GM12875 (cell line): ENCODE results near the gene TSPAN4.

Source experiments
- H3K4me3 ChIP-seq: one replicate; pipeline ENCODE4 v1.5.1; 2011; ENCODE audit warnings: low read depth, low read length, control low read depth
- CTCF ChIP-seq: IDR thresholded peaks from 2 replicates; pipeline ENCODE4 v1.5.1; 2011; ENCODE audit warnings: low read depth, mild to moderate bottlenecking, control low read depth, inconsistent platforms, low read length, moderate library complexity, borderline replicate concordance; ENCODE audit not compliant: insufficient read depth

Gene TSPAN4

GRCh38 chr11:809287-810039 lies 33.2 kb upstream of the TSPAN4 start, which contains the start of gene RPLP2:
Gene RPLP2 (plus strand): TSS chr11:809967. CDS start chr11:810235, 268 bp downstream.
- no peak for TF ChIP-seq CTCF
- H3K4me3 ChIP-seq, result peak within 1 kb of the TSS; percentile 92

GRCh38 chr11:810040-810567 lies 32.5 kb upstream of the TSPAN4 start:
- peak overlapping the region; percentile 92 for H3K4me3 ChIP-seq
- no peak for TF ChIP-seq CTCF

- peak overlapping the region; percentile 92 for H3K4me3 ChIP-seq
- TF ChIP-seq CTCF, result no peak
Measured at GRCh38 chr11:811446-812245, 31.0 kb upstream of the TSPAN4 start.

- no peak overlapping the region for H3K4me3 ChIP-seq
- TF ChIP-seq CTCF, result no peak
Measured at GRCh38 chr11:812390-812789, 30.3 kb upstream of the TSPAN4 start.

GRCh38 chr11:813072-813455 lies 29.6 kb upstream of the TSPAN4 start:
- no peak for TF ChIP-seq CTCF
- no peak overlapping the region for H3K4me3 ChIP-seq

- TF ChIP-seq CTCF, result no peak
- H3K4me3 ChIP-seq, result no peak overlapping the region
Measured at GRCh38 chr11:813456-814096, 29.1 kb upstream of the TSPAN4 start.
